ENCODE measurements around the gene USP48.

- TF ChIP-seq EP300 (IDR thresholded peaks at IDR 0.05), result no peak
- no peak for TF ChIP-seq CTCF (IDR thresholded peaks at IDR 0.05)
- TF ChIP-seq POLR2AphosphoS5 (IDR thresholded peaks at IDR 0.05), result no peak
Measured at GRCh38 chr1:21638531-21639341, 144.2 kb downstream of the USP48 start.
